GM21381 (cell line): ENCODE results near the gene CLEC10A.
"Not testable (repeated sequence)": the region's sequence is repeated elsewhere in the genome, so short reads cannot be mapped to it uniquely, and the experiment has no call there.

Experiments used
- ATAC-seq: cut with Tn5 transposase; IDR thresholded peaks from one replicate; pipeline ENCODE4 v1.9.1; 2021; ENCODE audit warnings: mild to moderate bottlenecking, moderate library complexity; ENCODE audit not compliant: unreplicated experiment

CLEC10A gene

GRCh38 chr17:7108981-7109380, 28.9 kb upstream of the CLEC10A start:
- no peak for ATAC-seq

- ATAC-seq, result no peak
Observed at GRCh38 chr17:7108560-7108925, 28.5 kb upstream of the CLEC10A start.

GRCh38 chr17:7107795-7108559, 27.9 kb upstream of the CLEC10A start:
- ATAC-seq, result no peak

- ATAC-seq, result no peak
Observed at GRCh38 chr17:7107012-7107754, 27.1 kb upstream of the CLEC10A start.

- ATAC-seq, result no peak
Observed at GRCh38 chr17:7102421-7102820, 22.4 kb upstream of the CLEC10A start.

GRCh38 chr17:7101531-7101930, 21.5 kb upstream of the CLEC10A start:
- no peak for ATAC-seq

GRCh38 chr17:7100641-7101379, 20.8 kb upstream of the CLEC10A start:
- not testable (repeated sequence) for ATAC-seq

- ATAC-seq, result no peak
Observed at GRCh38 chr17:7098802-7099459, 18.9 kb upstream of the CLEC10A start.

- no peak for ATAC-seq
Observed at GRCh38 chr17:7097940-7098339, 17.9 kb upstream of the CLEC10A start.

- ATAC-seq, result no peak
Observed at GRCh38 chr17:7095625-7096024, 15.6 kb upstream of the CLEC10A start.

- no peak for ATAC-seq
Observed at GRCh38 chr17:7094652-7095019, 14.6 kb upstream of the CLEC10A start.

GRCh38 chr17:7091311-7092005, 11.4 kb upstream of the CLEC10A start:
- not testable (repeated sequence) for ATAC-seq

- not testable (repeated sequence) for ATAC-seq
Observed at GRCh38 chr17:7089570-7089969, 9.5 kb upstream of the CLEC10A start.

GRCh38 chr17:7088442-7088841, 8.4 kb upstream of the CLEC10A start:
- ATAC-seq, result not testable (repeated sequence)

- no peak for ATAC-seq
Observed at GRCh38 chr17:7084088-7084487, 4.0 kb upstream of the CLEC10A start.

- no peak for ATAC-seq
Observed at GRCh38 chr17:7083592-7083991, 3.5 kb upstream of the CLEC10A start.

- no peak for ATAC-seq
Observed at GRCh38 chr17:7081341-7082062, 1.5 kb upstream of the CLEC10A start.

- ATAC-seq, result no peak
Observed at GRCh38 chr17:7080456-7081041, 498 bp upstream of the CLEC10A start.

- no peak for ATAC-seq
Observed at GRCh38 chr17:7078711-7079110, 1.3 kb downstream of the CLEC10A start.
